Measurements from ENCODE around the gene TBCD. TPM values are rescaled to one million over a fixed set of nuclear protein-coding genes. Genes with fewer than 3 reads are reported as not detected.

The TBCD gene
- total RNA-seq, 1 experiment from 2014 or later = 90.7 TPM

- intact Hi-C loops (cut with micrococcal nuclease; ENCODE audit: unreplicated experiment) = no loop called here
- Mint-ChIP-seq H3K27me3 (ENCODE audit: unreplicated experiment) (no peaks in the 10 kb centered on the region), H3K4me1 (ENCODE audit: low read depth, unreplicated experiment) (no peaks in the 10 kb centered on the region), H3K4me3 (ENCODE audit: low read depth, unreplicated experiment) (no peak overlapping the region), H3K27ac (ENCODE audit: unreplicated experiment) (no peak overlapping the region), H3K9me3 (ENCODE audit: low read depth, unreplicated experiment) (peaks cover 5% of the 10 kb centered on the region), H3K36me3 (ENCODE audit: insufficient read depth, unreplicated experiment) (peaks cover 21% of the 10 kb centered on the region)
- no peak for TF ChIP-seq CTCF (IDR thresholded peaks at IDR 0.05; ENCODE audit: unreplicated experiment)
- DNase-seq = no peak
- CTCF ChIA-PET = no interaction called here
- no TSS peak for BruUV-seq (replicated peaks)
Observed at GRCh38 chr17:82826211-82826610, 74.3 kb downstream of the TBCD start.

- Mint-ChIP-seq H3K27ac (ENCODE audit: unreplicated experiment) (no peak overlapping the region), H3K36me3 (ENCODE audit: insufficient read depth, unreplicated experiment) (peaks cover 21% of the 10 kb centered on the region), H3K27me3 (ENCODE audit: unreplicated experiment) (no peaks in the 10 kb centered on the region), H3K4me3 (ENCODE audit: low read depth, unreplicated experiment) (no peak overlapping the region), H3K9me3 (ENCODE audit: low read depth, unreplicated experiment) (peaks cover 5% of the 10 kb centered on the region), H3K4me1 (ENCODE audit: low read depth, unreplicated experiment) (no peaks in the 10 kb centered on the region)
- intact Hi-C loops (cut with micrococcal nuclease; ENCODE audit: unreplicated experiment) = no loop called here
- TF ChIP-seq CTCF (IDR thresholded peaks at IDR 0.05; ENCODE audit: unreplicated experiment) = no peak
- DNase-seq = no peak
- CTCF ChIA-PET = interaction anchor here (0.6 kb wide), 1 partner anchor 10 kb away, joined by 3 read pairs; no protein-coding TSS in a partner anchor
- BruUV-seq (replicated peaks) = no TSS peak
Observed at GRCh38 chr17:82826956-82827355, 75.1 kb downstream of the TBCD start.

GRCh38 chr17:82828875-82829487 is 77.1 kb downstream of the TBCD start:
- Mint-ChIP-seq H3K36me3 (ENCODE audit: insufficient read depth, unreplicated experiment) (peaks cover 21% of the 10 kb centered on the region), H3K27ac (ENCODE audit: unreplicated experiment) (no peak overlapping the region), H3K4me3 (ENCODE audit: low read depth, unreplicated experiment) (no peak overlapping the region), H3K4me1 (ENCODE audit: low read depth, unreplicated experiment) (no peaks in the 10 kb centered on the region), H3K27me3 (ENCODE audit: unreplicated experiment) (no peaks in the 10 kb centered on the region), H3K9me3 (ENCODE audit: low read depth, unreplicated experiment) (no peaks in the 10 kb centered on the region)
- CTCF ChIA-PET = no interaction called here
- no peak for DNase-seq
- intact Hi-C loops (cut with micrococcal nuclease; ENCODE audit: unreplicated experiment) = no loop called here
- no peak for TF ChIP-seq CTCF (IDR thresholded peaks at IDR 0.05; ENCODE audit: unreplicated experiment)
- BruUV-seq (replicated peaks) = no TSS peak

- peaks cover 21% of the 10 kb centered on the region for H3K36me3 Mint-ChIP-seq (ENCODE audit: insufficient read depth, unreplicated experiment)
- intact Hi-C loops (cut with micrococcal nuclease; ENCODE audit: unreplicated experiment) = no loop called here
- no TSS peak for BruUV-seq (replicated peaks)
- CTCF ChIA-PET = interaction anchor here (0.6 kb wide), 1 partner anchor 22 kb away, joined by 3 read pairs; no protein-coding TSS in a partner anchor
- no peak for TF ChIP-seq CTCF (IDR thresholded peaks at IDR 0.05; ENCODE audit: unreplicated experiment)
- no peak overlapping the region for H3K27ac Mint-ChIP-seq (ENCODE audit: unreplicated experiment)
- no peaks in the 10 kb centered on the region for H3K4me1 Mint-ChIP-seq (ENCODE audit: low read depth, unreplicated experiment)
- no peak overlapping the region for H3K4me3 Mint-ChIP-seq (ENCODE audit: low read depth, unreplicated experiment)
- no peaks in the 10 kb centered on the region for H3K9me3 Mint-ChIP-seq (ENCODE audit: low read depth, unreplicated experiment)
- DNase-seq = no peak
- H3K27me3 Mint-ChIP-seq (ENCODE audit: unreplicated experiment) = no peaks in the 10 kb centered on the region
Observed at GRCh38 chr17:82830249-82830661, 78.4 kb downstream of the TBCD start.
